B cell (primary cell): Measurements from ENCODE around the gene TBCD. TPM values are rescaled to one million over a fixed set of nuclear protein-coding genes. Genes with fewer than 3 reads are reported as not detected.

Experiments
- ATAC-seq: fragments of 200-7000 bp; cut with Tn5 transposase; one replicate; pipeline ENCODE4 v1.10.0; 2021; ENCODE audit warnings: low read depth, mild to moderate bottlenecking, moderate number of reproducible peaks, moderate library complexity
- CTCF ChIA-PET: fragments of 350-600 bp; sonication (Branson Sonifier 250); formaldehyde crosslinking; loops from one replicate; lab custom pipeline; 2021; ENCODE audit warnings: antibody characterized with exemption, inconsistent platforms; lab: Charles Lee
- POLR2A ChIA-PET: fragments of 350-600 bp; sonication (Branson Sonifier 250); formaldehyde crosslinking; loops from one replicate; lab custom pipeline; 2021; ENCODE audit warnings: antibody characterized with exemption; lab: Charles Lee
- DNase-seq: peaks from one replicate; pipeline ENCODE4 v3.0.0; 2013
- H2AFZ ChIP-seq: 2 replicates; pipeline ENCODE4 v1.6.1; 2012; ENCODE audit warnings: mild to moderate bottlenecking, low read depth, low read length; ENCODE audit not compliant: insufficient read depth, poor library complexity, severe bottlenecking
- H3K27ac ChIP-seq, 2 donors: 1 replicate in 1 of 2; 2 replicates in 1 of 2; pipeline ENCODE4 v1.5.1; 2012 to 2013; ENCODE audit warnings: low read length in 2 of 2, mild to moderate bottlenecking in 2 of 2, moderate library complexity in 1 of 2
- H3K27me3 ChIP-seq, 4 experiments: fragments of 200-600 bp in 1 of 4; sonication (generic) in 1 of 4; replicated peaks in 1 of 4; 1 replicate in 2 of 4; 2 replicates in 2 of 4; pipeline versions ENCODE4 v1.6.1 to v1.7.0; 2013 to 2016; ENCODE audit warnings: low read length in 3 of 4, mild to moderate bottlenecking in 2 of 4, mixed read lengths in 1 of 4, moderate library complexity in 1 of 4; ENCODE audit not compliant: insufficient read depth in 4 of 4, control insufficient read depth in 3 of 4; ENCODE audit errors: control extremely low read depth in 1 of 4
- H3K36me3 ChIP-seq, 2 experiments: replicated peaks in 1 of 2; 1 replicate in 1 of 2; 2 replicates in 1 of 2; pipeline versions ENCODE4 v1.6.1 to v1.7.1; 2013; ENCODE audit warnings: low read length in 1 of 2; ENCODE audit not compliant: insufficient read depth in 2 of 2, control insufficient read depth in 1 of 2; ENCODE audit errors: control extremely low read depth in 1 of 2, extremely low read depth in 1 of 2
- H3K4me1 ChIP-seq, 2 donors: fragments of 200-600 bp in 1 of 2; sonication (generic) in 1 of 2; 1 replicate in 1 of 2; 2 replicates in 1 of 2; pipeline versions ENCODE4 v1.5.1 to v1.6.1; 2013 to 2017; ENCODE audit warnings: low read length in 2 of 2; ENCODE audit not compliant: control insufficient read depth in 2 of 2, insufficient read depth in 2 of 2
- H3K4me2 ChIP-seq: replicated peaks from 2 replicates; pipeline ENCODE3; 2012; ENCODE audit warnings: mild to moderate bottlenecking, low read depth, low read length; ENCODE audit not compliant: poor library complexity, severe bottlenecking
- H3K4me3 ChIP-seq, 5 experiments: fragments of 200-600 bp in 1 of 5; sonication (generic) in 1 of 5; 1 replicate in 3 of 5; 2 replicates in 2 of 5; pipeline versions ENCODE4 v1.5.1 to v1.7.0; 2011 to 2016; ENCODE audit warnings: low read length in 4 of 5, mild to moderate bottlenecking in 4 of 5, low read depth in 2 of 5, control low read depth in 1 of 5, moderate library complexity in 1 of 5; ENCODE audit not compliant: insufficient read depth in 1 of 5; ENCODE audit errors: control extremely low read depth in 1 of 5, extremely low read depth in 1 of 5
- H3K79me2 ChIP-seq: fragments of 200-600 bp; sonication (generic); one replicate; pipeline ENCODE4 v1.6.0; 2016; ENCODE audit warnings: low read length; ENCODE audit not compliant: control insufficient read depth, insufficient read depth
- H3K9ac ChIP-seq: fragments of 200-600 bp; sonication (generic); 2 replicates; pipeline ENCODE4 v1.6.1; 2017; ENCODE audit warnings: mild to moderate bottlenecking, low read length, moderate library complexity
- H3K9me3 ChIP-seq, 3 donors: one replicate each; pipeline versions ENCODE4 v1.6.1 to v1.7.1; 2013; ENCODE audit warnings: low read length in 2 of 3; ENCODE audit not compliant: control insufficient read depth in 2 of 3, insufficient read depth in 1 of 3; ENCODE audit errors: control extremely low read depth in 1 of 3
- H4K20me1 ChIP-seq: 2 replicates; pipeline ENCODE4 v1.6.0; 2012; ENCODE audit warnings: mild to moderate bottlenecking, low read length; ENCODE audit not compliant: insufficient read depth, control insufficient read depth, poor library complexity, severe bottlenecking
- H3K27ac Mint-ChIP-seq: one replicate; pipeline ENCODE4 v1.8.0; 2021; ENCODE audit warnings: mixed read lengths
- H3K27me3 Mint-ChIP-seq: one replicate; pipeline ENCODE4 v1.8.0; 2021; ENCODE audit warnings: mixed read lengths
- H3K4me1 Mint-ChIP-seq: one replicate; pipeline ENCODE4 v1.8.0; 2021; ENCODE audit warnings: mixed read lengths
- H3K4me3 Mint-ChIP-seq: one replicate; pipeline ENCODE4 v1.8.0; 2021; ENCODE audit warnings: mixed read lengths
- H3K9me3 Mint-ChIP-seq: one replicate; pipeline ENCODE4 v1.8.0; 2022; ENCODE audit warnings: mixed read lengths; ENCODE audit not compliant: insufficient read depth
- CTCF ChIP-seq: fragments of 200-600 bp; IDR thresholded peaks from one replicate; pipeline ENCODE4 v1.8.0; 2022; ENCODE audit warnings: antibody characterized with exemption, mild to moderate bottlenecking
- EZH2 ChIP-seq: IDR thresholded peaks from 2 replicates; pipeline ENCODE4 v1.6.1; 2012; ENCODE audit warnings: borderline replicate concordance, low read depth, mild to moderate bottlenecking, moderate library complexity, low read length; ENCODE audit not compliant: insufficient read depth, poor library complexity, severe bottlenecking
- WGBS: methylation state at CpG from one replicate; pipeline ENCODE4 v1.1.5; 2013; ENCODE audit warnings: missing lambda C conversion rate; ENCODE audit not compliant: insufficient coverage; 5-methylcytosine and 5-hydroxymethylcytosine counted together
- intact Hi-C: fragments of 100-400 bp; cut with micrococcal nuclease; formaldehyde crosslinking; loops from one replicate; pipeline ENCODE4 v1.10.0; 2022
- polyA plus RNA-seq: library from polyadenylated mRNA; depleted of rRNA; stranded (reverse); fragments of >200 nt; gene quantifications from 2 replicates; pipeline ENCODE4 v1.2.3, GENCODE V29; 2012
- total RNA-seq, 2 donors: library from RNA; stranded (reverse); fragments of 120-200 nt in 1 of 2; gene quantifications; 1 replicate in 1 of 2; 2 replicates in 1 of 2; pipeline versions ENCODE4 v1.2.3 to v1.2.4, GENCODE V29; 2013 to 2022

Gene TBCD
- total and polyA plus RNA-seq, 2 donors (not counting 1 experiment from before 2014, with no cell fraction given): 60.8 to 101 TPM

GRCh38 chr17:82745524-82745923 lies 6.3 kb upstream of the TBCD start:
- Histone ChIP-seq H3K9me3 (peaks cover 0 to 28% (median 5%) of the 10 kb centered on the region in 3 donors), H3K36me3 (no peaks in the 10 kb centered on the region), H2AFZ (no peak overlapping the region), H3K4me2 (no peak overlapping the region), H3K79me2 (no peaks in the 10 kb centered on the region), H3K9ac (no peak overlapping the region), H3K27ac (no peak overlapping the region), H3K4me3 (no peak overlapping the region), H4K20me1 (no peaks in the 10 kb centered on the region), H3K4me1 (no peaks in the 10 kb centered on the region), H3K27me3 (no peaks in the 10 kb centered on the region)
- 93% methylated on average over 2 of the region's 8 CpGs for WGBS
- Mint-ChIP-seq H3K9me3 (peaks cover 3% of the 10 kb centered on the region), H3K27ac (no peak overlapping the region), H3K4me3 (no peak overlapping the region), H3K4me1 (no peaks in the 10 kb centered on the region), H3K27me3 (no peaks in the 10 kb centered on the region)
- ChIA-PET CTCF (no interaction called here), POLR2A (no interaction called here)
- no peak for DNase-seq
- intact Hi-C loops: no loop called here
- ATAC-seq: no peak
- TF ChIP-seq EZH2 (no peak), CTCF (no peak)

GRCh38 chr17:82748756-82749155 lies 3.1 kb upstream of the TBCD start:
- Mint-ChIP-seq H3K27me3 (no peaks in the 10 kb centered on the region), H3K4me1 (peaks cover 7% of the 10 kb centered on the region), H3K27ac (no peak overlapping the region), H3K9me3 (peaks cover 3% of the 10 kb centered on the region), H3K4me3 (no peak overlapping the region)
- Histone ChIP-seq H3K9ac (no peak overlapping the region), H3K9me3 (peaks cover 0 to 21% (median 0%) of the 10 kb centered on the region in 3 donors), H3K79me2 (no peaks in the 10 kb centered on the region), H3K36me3 (no peaks in the 10 kb centered on the region), H2AFZ (no peak overlapping the region), H4K20me1 (peaks cover 11% of the 10 kb centered on the region), H3K27me3 (no peaks in the 10 kb centered on the region), H3K4me1 (peaks cover 7 to 13% of the 10 kb centered on the region in 2 donors), H3K4me3 (no peak overlapping the region), H3K4me2 (no peak overlapping the region), H3K27ac (no peak overlapping the region)
- no peak for ATAC-seq
- intact Hi-C loops: no loop called here
- 96% methylated on average over 16 of the region's 16 CpGs for WGBS
- TF ChIP-seq EZH2 (no peak), CTCF (no peak)
- ChIA-PET CTCF (interaction anchor here (0.7 kb wide), 1 partner anchor 7 kb away, joined by 3 read pairs; no protein-coding TSS in a partner anchor), POLR2A (interaction anchor here (0.6 kb wide), 1 partner anchor 33 kb away, joined by 5 read pairs; no protein-coding TSS in a partner anchor)
- DNase-seq: no peak
